Measurements from ENCODE around the gene CCL5. TPM values are rescaled to one million over a fixed set of nuclear protein-coding genes. Genes with fewer than 3 reads are reported as not detected.

The CCL5 gene
- polyA plus RNA-seq, 1 donor (not counting 4 experiments of a cell fraction or from before 2014, with no cell fraction given): 0.46 TPM

GRCh38 chr17:35867574-35867973 lies 12.6 kb downstream of the CCL5 start:
- Histone ChIP-seq H3K27ac (ENCODE audit: control insufficient read depth, insufficient read depth, low read length) (no peak overlapping the region), H3K79me2 (ENCODE audit: control insufficient read depth, insufficient read depth, low read length) (no peaks in the 10 kb centered on the region), H3K9ac (ENCODE audit: control insufficient read depth, extremely low read depth, insufficient read depth, low read length) (no peak overlapping the region), H3K9me3 (ENCODE audit: control insufficient read depth, low read depth, low read length) (no peaks in the 10 kb centered on the region), H3K4me3 (ENCODE audit: control insufficient read depth in 2 of 3, extremely low read depth in 1 of 3, insufficient read depth in 2 of 3, low read depth in 1 of 3, low read length in 3 of 3) (no peak overlapping the region), H3K4me1 (ENCODE audit: control insufficient read depth, extremely low read depth, insufficient read depth, low read length) (peaks cover 4% of the 10 kb centered on the region), H3K9me1 (ENCODE audit: control insufficient read depth, extremely low read depth, insufficient read depth, low read length) (no peaks in the 10 kb centered on the region), H3K4me2 (ENCODE audit: control insufficient read depth, extremely low read depth, insufficient read depth, low read depth, low read length) (no peak overlapping the region), H3K27me3 (ENCODE audit: control insufficient read depth, extremely low read depth, insufficient read depth, low read length) (no peaks in the 10 kb centered on the region), H3K36me3 (ENCODE audit: control insufficient read depth in 2 of 2, extremely low read depth in 1 of 2, insufficient read depth in 2 of 2, low read length in 2 of 2) (no peaks in the 10 kb centered on the region), H2AFZ (ENCODE audit: control insufficient read depth, low read length) (no peak overlapping the region), H4K20me1 (ENCODE audit: control insufficient read depth, extremely low read depth, insufficient read depth, low read length) (no peaks in the 10 kb centered on the region)
- FAIRE-seq: no peak
- dilution Hi-C loops (cut with MboI; ENCODE audit: extremely low pct_ligation_motif_present, low sequenced_read_pairs): no loop called here
- TF ChIP-seq EZH2 (IDR thresholded peaks at IDR 0.05; ENCODE audit: low read length): no peak
- TF ChIP-seq CTCF (optimal IDR thresholded peaks at IDR 0.05 in 1 of 3, IDR thresholded peaks at IDR 0.05 in 1 of 3, conservative IDR thresholded peaks at IDR 0.05 in 1 of 3; ENCODE audit: extremely low read depth in 1 of 3, insufficient read depth in 2 of 3, low read length in 3 of 3): no peak
- no peak for DNase-seq (ENCODE audit: low read depth, low spot score)

GRCh38 chr17:35866341-35866950 lies 13.7 kb downstream of the CCL5 start:
- FAIRE-seq (no peak), DNase-seq (ENCODE audit: low read depth, low spot score) (no peak)
- peaks cover 4% of the 10 kb centered on the region for H3K4me1 ChIP-seq (ENCODE audit: control insufficient read depth, extremely low read depth, insufficient read depth, low read length)
- H3K27ac ChIP-seq (ENCODE audit: control insufficient read depth, insufficient read depth, low read length): no peak overlapping the region
- H3K36me3 ChIP-seq (ENCODE audit: control insufficient read depth in 2 of 2, extremely low read depth in 1 of 2, insufficient read depth in 2 of 2, low read length in 2 of 2): no peaks in the 10 kb centered on the region
- H3K9ac ChIP-seq (ENCODE audit: control insufficient read depth, extremely low read depth, insufficient read depth, low read length): no peak overlapping the region
- TF ChIP-seq CTCF (optimal IDR thresholded peaks at IDR 0.05 in 1 of 3, IDR thresholded peaks at IDR 0.05 in 1 of 3, conservative IDR thresholded peaks at IDR 0.05 in 1 of 3; ENCODE audit: extremely low read depth in 1 of 3, insufficient read depth in 2 of 3, low read length in 3 of 3): no peak
- no peak for TF ChIP-seq EZH2 (IDR thresholded peaks at IDR 0.05; ENCODE audit: low read length)
- H3K27me3 ChIP-seq (ENCODE audit: control insufficient read depth, extremely low read depth, insufficient read depth, low read length): no peaks in the 10 kb centered on the region
- no peaks in the 10 kb centered on the region for H4K20me1 ChIP-seq (ENCODE audit: control insufficient read depth, extremely low read depth, insufficient read depth, low read length)
- H3K4me2 ChIP-seq (ENCODE audit: control insufficient read depth, extremely low read depth, insufficient read depth, low read depth, low read length): no peak overlapping the region
- H3K9me1 ChIP-seq (ENCODE audit: control insufficient read depth, extremely low read depth, insufficient read depth, low read length): no peaks in the 10 kb centered on the region
- no peak overlapping the region for H2AFZ ChIP-seq (ENCODE audit: control insufficient read depth, low read length)
- H3K9me3 ChIP-seq (ENCODE audit: control insufficient read depth, low read depth, low read length): no peaks in the 10 kb centered on the region
- dilution Hi-C loops (cut with MboI; ENCODE audit: extremely low pct_ligation_motif_present, low sequenced_read_pairs): no loop called here
- H3K79me2 ChIP-seq (ENCODE audit: control insufficient read depth, insufficient read depth, low read length): no peaks in the 10 kb centered on the region
- no peak overlapping the region for H3K4me3 ChIP-seq (ENCODE audit: control insufficient read depth in 2 of 3, extremely low read depth in 1 of 3, insufficient read depth in 2 of 3, low read depth in 1 of 3, low read length in 3 of 3)
